ENCODE results near the gene GNMT. TPM values are rescaled to one million over a fixed set of nuclear protein-coding genes. Genes with fewer than 3 reads are reported as not detected.
"Not testable (repeated sequence)": the region's sequence is repeated elsewhere in the genome, so short reads cannot be mapped to it uniquely, and the experiment has no call there.

GNMT gene
- total RNA-seq, 2 experiments from 2014 or later, result 1.0 to 1.2 TPM

DNA sequence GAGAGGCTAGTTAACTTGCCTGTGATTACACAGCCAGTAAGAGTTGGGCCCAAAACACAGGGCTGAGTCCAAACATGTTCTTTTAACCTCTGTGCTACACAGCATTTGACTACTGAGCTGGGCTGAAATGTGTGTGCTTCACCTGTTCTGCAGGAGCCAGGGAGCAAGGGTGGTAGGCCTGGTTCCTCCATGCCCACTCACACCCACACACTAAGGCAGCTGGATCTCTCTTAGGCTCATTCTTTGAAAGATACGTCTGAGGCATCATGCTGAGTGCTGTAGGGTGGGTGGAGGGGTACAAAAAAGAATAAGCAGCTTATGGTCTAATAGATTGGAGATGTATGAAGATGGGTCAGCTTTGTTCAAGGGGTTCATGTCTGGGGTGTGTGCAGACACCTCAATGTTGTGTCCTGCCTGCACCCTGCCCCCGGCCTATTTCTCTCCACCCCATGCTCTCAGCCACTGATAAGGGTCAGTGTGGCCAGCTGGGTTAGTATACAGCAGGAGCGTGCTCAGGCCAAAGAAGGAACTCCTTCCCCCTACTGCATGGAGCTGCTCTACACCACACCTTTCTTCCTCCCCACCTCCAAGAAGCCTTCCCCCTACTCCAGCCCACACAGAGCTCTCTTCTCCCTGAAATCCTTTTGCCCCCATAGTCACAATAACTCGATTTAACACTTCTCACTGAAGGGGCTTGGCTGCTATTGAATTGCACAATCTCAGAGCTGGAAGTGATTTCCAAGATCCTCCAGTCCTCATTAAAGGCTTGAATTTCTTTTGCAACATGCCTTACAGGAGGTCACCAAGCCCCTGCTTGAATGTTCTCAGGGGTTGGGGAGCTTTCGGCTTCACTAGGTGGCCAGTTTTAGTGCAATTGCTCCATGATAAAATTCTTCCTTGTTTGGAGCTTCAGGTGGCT is 27.2 kb downstream of the GNMT start:
- Mint-ChIP-seq H3K4me3 (no peak overlapping the region), H3K9me3 (no peaks in the 10 kb centered on the region), H3K4me1 (peaks cover 42% of the 10 kb centered on the region), H3K27me3 (no peaks in the 10 kb centered on the region), H3K36me3 (peaks cover 22% of the 10 kb centered on the region), H3K27ac (no peak overlapping the region)
- no peak for ATAC-seq (ENCODE audit: low read depth)
- POLR2A ChIA-PET, result interaction anchor here (0.6 to 2.3 kb wide), 5 partner anchors 9 to 66 kb away, joined by 3 to 16 read pairs (median 5); partner anchors contain the start of genes CNPY3, CUL7, PEX6 and RRP36
- no peak for DNase-seq

DNA sequence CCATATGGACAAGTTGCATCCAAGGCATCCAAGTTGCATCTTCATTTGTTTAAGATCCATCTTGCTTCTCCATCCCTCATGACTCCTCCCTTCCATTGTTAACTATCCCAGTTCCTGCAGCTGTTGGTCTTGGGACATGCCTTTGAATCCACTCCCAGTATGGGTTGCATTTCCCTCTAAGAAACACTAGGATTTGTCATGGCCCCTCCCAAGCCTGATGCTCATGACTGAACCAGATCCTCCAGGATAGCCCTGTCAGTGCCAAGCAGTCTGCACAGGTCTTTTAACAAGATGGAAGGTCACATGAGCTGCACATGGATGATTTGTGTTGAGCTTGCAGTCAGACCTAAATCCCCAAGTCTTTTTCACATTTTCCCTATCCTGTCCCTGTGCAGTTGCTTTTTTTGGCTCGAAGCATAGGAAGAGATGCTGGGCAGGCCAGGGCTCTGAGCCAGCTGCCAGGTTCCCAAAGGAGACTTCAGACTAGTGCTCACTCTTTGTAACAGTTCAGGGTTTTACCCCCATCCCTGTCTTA is 28.0 kb downstream of the GNMT start:
- no peak overlapping the region for H3K4me3 Mint-ChIP-seq
- ATAC-seq (ENCODE audit: low read depth), result no peak

GRCh38 chr6:42989923-42990322 is 29.4 kb downstream of the GNMT start:
- POLR2A ChIA-PET, result interaction anchor here (1.0 kb wide), 1 partner anchor 11 kb away, joined by 3 read pairs; the partner anchor contains the start of gene PEX6
- Mint-ChIP-seq H3K27ac (no peak overlapping the region), H3K4me1 (peaks cover 39% of the 10 kb centered on the region), H3K27me3 (no peaks in the 10 kb centered on the region), H3K4me3 (no peak overlapping the region), H3K9me3 (no peaks in the 10 kb centered on the region), H3K36me3 (peaks cover 26% of the 10 kb centered on the region)
- DNase-seq, result no peak
- no peak for ATAC-seq (ENCODE audit: low read depth)

More for the DNA sequence above, 28.0 kb downstream of the GNMT start:
- peaks cover 25% of the 10 kb centered on the region for H3K36me3 Mint-ChIP-seq
- H3K9me3 Mint-ChIP-seq, result no peaks in the 10 kb centered on the region
- POLR2A ChIA-PET, result interaction anchor here (0.6 to 2.3 kb wide), 5 partner anchors 10 to 65 kb away, joined by 3 to 16 read pairs (median 5); partner anchors contain the start of genes CNPY3, CUL7, PEX6 and RRP36
- no peak overlapping the region for H3K27ac Mint-ChIP-seq
- peaks cover 43% of the 10 kb centered on the region for H3K4me1 Mint-ChIP-seq
- DNase-seq, result no peak
- no peaks in the 10 kb centered on the region for H3K27me3 Mint-ChIP-seq

- ATAC-seq (ENCODE audit: low read depth) (no peak), DNase-seq (no peak)
- Mint-ChIP-seq H3K27ac (no peak overlapping the region), H3K4me1 (peaks cover 11% of the 10 kb centered on the region), H3K36me3 (peaks cover 20% of the 10 kb centered on the region), H3K4me3 (no peak overlapping the region), H3K9me3 (no peaks in the 10 kb centered on the region), H3K27me3 (no peaks in the 10 kb centered on the region)
- POLR2A ChIA-PET, result interaction anchor here (1.6 kb wide), 1 partner anchor 9 kb away, joined by 5 read pairs; the partner anchor contains the start of gene PPP2R5D
Measured at GRCh38 chr6:42993445-42993844, 32.9 kb downstream of the GNMT start.

- no peaks in the 10 kb centered on the region for H3K9me3 Mint-ChIP-seq
- no peak overlapping the region for H3K27ac Mint-ChIP-seq
- POLR2A ChIA-PET, result no interaction called here
- DNase-seq (no peak), ATAC-seq (ENCODE audit: low read depth) (no peak)
- peaks cover 7% of the 10 kb centered on the region for H3K36me3 Mint-ChIP-seq
- peaks cover 2% of the 10 kb centered on the region for H3K4me1 Mint-ChIP-seq
- no peaks in the 10 kb centered on the region for H3K27me3 Mint-ChIP-seq
- H3K4me3 Mint-ChIP-seq, result no peak overlapping the region
Measured at GRCh38 chr6:42996513-42996912, 36.0 kb downstream of the GNMT start.

DNA sequence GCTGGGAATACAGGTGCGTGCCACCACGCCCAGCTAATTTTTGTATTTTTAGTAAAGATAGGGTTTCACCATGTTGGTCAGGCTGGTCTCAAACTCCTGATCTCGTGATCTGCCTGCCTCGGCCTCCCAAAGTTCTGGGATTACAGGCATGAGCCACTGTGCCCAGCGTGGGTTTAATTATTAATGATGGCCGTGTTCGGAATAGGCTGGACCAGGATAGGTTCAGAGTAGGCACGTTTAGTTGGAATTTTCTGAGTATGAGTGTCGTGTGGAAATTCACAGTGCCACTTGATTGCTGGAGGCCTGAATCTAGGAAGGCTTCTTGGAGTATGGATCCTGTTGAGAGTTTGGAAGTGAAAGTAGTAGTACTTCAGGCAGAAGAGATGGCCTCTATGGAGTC is 37.7 kb downstream of the GNMT start:
- H3K9me3 Mint-ChIP-seq; H3K4me3 Mint-ChIP-seq; H3K27me3 Mint-ChIP-seq; H3K36me3 Mint-ChIP-seq; H3K4me1 Mint-ChIP-seq; DNase-seq; ATAC-seq (ENCODE audit: low read depth); H3K27ac Mint-ChIP-seq; POLR2A ChIA-PET: not testable (repeated sequence)

DNA sequence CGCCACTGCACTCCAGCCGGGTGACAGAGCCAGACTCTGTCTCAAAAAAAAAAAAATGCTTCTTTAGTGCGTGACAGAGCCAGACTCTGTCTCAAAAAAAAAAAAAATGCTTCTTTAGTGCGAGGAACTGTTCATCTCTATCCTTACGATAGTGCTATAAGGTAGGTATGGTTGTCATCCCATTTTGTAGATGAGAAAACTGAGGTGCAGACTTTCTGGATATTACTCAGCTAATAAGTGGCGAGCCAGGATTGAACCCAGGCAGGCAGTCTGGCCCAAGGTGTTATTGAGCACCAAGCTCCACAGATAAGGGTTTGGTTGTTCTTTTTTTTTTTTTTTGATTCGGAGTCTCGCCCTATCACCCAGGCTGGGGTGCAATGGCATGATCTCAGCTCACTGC is 41.3 kb downstream of the GNMT start:
- POLR2A ChIA-PET, result interaction anchor here (0.7 kb wide), 1 partner anchor 11 kb away, joined by 3 read pairs; no protein-coding TSS in a partner anchor
- Mint-ChIP-seq H3K9me3 (no peaks in the 10 kb centered on the region), H3K27ac (no peak overlapping the region), H3K4me1 (no peaks in the 10 kb centered on the region), H3K4me3 (no peak overlapping the region), H3K36me3 (peaks cover 6% of the 10 kb centered on the region), H3K27me3 (no peaks in the 10 kb centered on the region)
- ATAC-seq (ENCODE audit: low read depth) (no peak), DNase-seq (no peak)

DNA sequence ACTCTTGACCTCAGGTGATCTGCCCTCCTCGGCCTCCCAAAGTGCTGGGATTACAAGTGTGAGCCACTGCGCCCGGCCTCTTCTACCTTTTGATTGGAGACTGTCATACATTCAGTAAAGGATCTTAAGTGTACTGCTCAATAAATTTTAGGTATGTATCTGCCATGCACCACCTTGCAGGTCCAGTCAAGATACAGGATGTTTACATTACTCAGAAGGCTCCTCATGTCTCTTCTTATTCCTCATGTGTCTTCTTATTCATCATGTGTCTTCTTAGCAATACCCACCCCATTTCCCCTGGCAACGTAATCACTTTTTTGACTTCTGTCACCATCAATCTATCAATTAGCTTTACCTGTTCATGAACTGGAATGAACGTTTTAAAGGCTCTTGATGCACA is 45.3 kb downstream of the GNMT start:
- DNase-seq (no peak), ATAC-seq (ENCODE audit: low read depth) (no peak)
- Mint-ChIP-seq H3K4me3 (no peak overlapping the region), H3K4me1 (no peaks in the 10 kb centered on the region), H3K9me3 (no peaks in the 10 kb centered on the region), H3K36me3 (peaks cover 15% of the 10 kb centered on the region), H3K27ac (no peak overlapping the region), H3K27me3 (no peaks in the 10 kb centered on the region)
- POLR2A ChIA-PET, result no interaction called here

GRCh38 chr6:43006251-43006650 is 45.7 kb downstream of the GNMT start:
- no peak overlapping the region for H3K27ac Mint-ChIP-seq

DNA sequence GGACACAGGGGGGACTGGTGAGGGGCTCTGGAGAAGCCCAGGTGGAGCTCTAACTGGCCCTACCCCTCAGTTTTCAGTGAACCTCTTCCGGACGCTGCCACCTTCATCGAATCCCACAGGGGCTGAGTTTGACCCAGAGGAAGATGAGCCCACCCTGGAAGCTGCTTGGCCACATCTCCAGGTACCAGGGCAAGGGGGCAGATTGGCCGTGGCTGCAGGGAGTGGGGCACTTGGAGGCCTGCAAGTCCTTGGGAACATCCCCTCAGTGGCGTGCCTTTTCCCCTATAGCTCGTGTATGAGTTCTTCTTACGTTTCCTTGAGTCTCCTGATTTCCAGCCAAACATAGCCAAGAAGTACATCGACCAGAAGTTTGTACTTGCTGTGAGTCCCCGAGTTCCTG is 46.6 kb downstream of the GNMT start:
- POLR2A ChIA-PET, result interaction anchor here (1.0 kb wide), 1 partner anchor 46 kb away, joined by 3 read pairs; the partner anchor contains the start of gene CUL7

More at GRCh38 chr6:43006251-43006650, 45.7 kb downstream of the GNMT start:
- Mint-ChIP-seq H3K9me3 (no peaks in the 10 kb centered on the region), H3K36me3 (peaks cover 17% of the 10 kb centered on the region), H3K4me3 (no peak overlapping the region), H3K4me1 (no peaks in the 10 kb centered on the region), H3K27me3 (no peaks in the 10 kb centered on the region)
- POLR2A ChIA-PET, result interaction anchor here (1.0 kb wide), 1 partner anchor 47 kb away, joined by 3 read pairs; the partner anchor contains the start of gene CUL7
- no peak for DNase-seq
- no peak for ATAC-seq (ENCODE audit: low read depth)

DNA sequence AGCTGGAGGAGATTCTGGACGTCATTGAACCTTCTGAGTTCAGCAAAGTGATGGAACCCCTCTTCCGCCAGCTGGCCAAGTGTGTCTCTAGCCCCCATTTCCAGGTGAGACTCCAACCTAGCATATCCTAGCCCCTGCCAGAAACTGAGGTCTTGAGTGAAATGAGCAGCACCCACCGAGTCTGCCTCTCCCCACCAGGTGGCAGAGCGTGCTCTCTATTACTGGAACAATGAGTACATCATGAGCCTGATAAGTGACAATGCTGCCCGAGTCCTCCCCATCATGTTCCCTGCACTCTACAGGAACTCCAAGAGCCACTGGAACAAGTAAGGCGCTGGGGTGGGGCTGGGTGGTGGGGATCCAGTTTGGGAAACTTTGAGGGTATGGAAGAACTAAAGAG is 48.6 kb downstream of the GNMT start:
- ATAC-seq (ENCODE audit: low read depth) (no peak), DNase-seq (peak; percentile 47)
- no peaks in the 10 kb centered on the region for H3K27me3 Mint-ChIP-seq
- H3K27ac Mint-ChIP-seq, result no peak overlapping the region
- peaks cover 28% of the 10 kb centered on the region for H3K36me3 Mint-ChIP-seq
- H3K9me3 Mint-ChIP-seq, result no peaks in the 10 kb centered on the region
- peaks cover 21% of the 10 kb centered on the region for H3K4me1 Mint-ChIP-seq
- H3K4me3 Mint-ChIP-seq, result no peak overlapping the region
- POLR2A ChIA-PET, result interaction anchor here (0.6 kb wide), 1 partner anchor 230 kb away, joined by 3 read pairs; no protein-coding TSS in a partner anchor

More for the DNA sequence above, 46.6 kb downstream of the GNMT start:
- Mint-ChIP-seq H3K27me3 (no peaks in the 10 kb centered on the region), H3K27ac (peak overlapping the region; percentile 40), H3K36me3 (peaks cover 20% of the 10 kb centered on the region), H3K4me1 (peaks cover 7% of the 10 kb centered on the region), H3K9me3 (no peaks in the 10 kb centered on the region), H3K4me3 (no peak overlapping the region)
- no peak for ATAC-seq (ENCODE audit: low read depth)
- no peak for DNase-seq

DNA sequence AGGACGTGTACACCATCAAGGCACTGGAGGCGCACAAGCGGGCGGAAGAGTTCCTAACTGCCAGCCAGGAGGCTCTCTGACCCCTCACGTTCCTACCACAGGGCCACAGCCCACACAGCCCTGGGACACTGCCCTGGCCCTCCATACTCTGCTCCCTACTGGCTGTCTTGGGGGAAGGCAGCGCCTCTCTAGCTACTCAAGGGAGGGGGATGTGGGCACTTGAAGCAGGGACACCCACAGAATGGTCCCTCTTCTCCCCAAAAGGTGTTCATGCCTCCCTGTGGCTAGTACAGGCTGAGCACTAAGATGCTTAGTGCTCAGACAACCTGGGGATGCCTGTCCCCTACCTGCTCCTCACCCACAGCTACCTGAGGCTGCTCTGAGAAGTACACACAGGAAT is 50.7 kb downstream of the GNMT start:
- Mint-ChIP-seq H3K4me1 (peaks cover 31% of the 10 kb centered on the region), H3K4me3 (no peak overlapping the region), H3K9me3 (no peaks in the 10 kb centered on the region), H3K27me3 (no peaks in the 10 kb centered on the region), H3K27ac (no peak overlapping the region), H3K36me3 (peaks cover 28% of the 10 kb centered on the region)
- no peak for DNase-seq
- POLR2A ChIA-PET, result interaction anchor here (1.3 kb wide), 1 partner anchor 32 kb away, joined by 5 read pairs; the partner anchor contains the start of gene PEX6
- no peak for ATAC-seq (ENCODE audit: low read depth)

GRCh38 chr6:43012364-43012763 is 51.8 kb downstream of the GNMT start:
- Mint-ChIP-seq H3K4me1 (peaks cover 34% of the 10 kb centered on the region), H3K9me3 (no peaks in the 10 kb centered on the region)
- POLR2A ChIA-PET, result interaction anchor here (1.2 to 3.3 kb wide), 5 partner anchors 28 to 83 kb away, joined by 7 to 25 read pairs (median 16); partner anchors contain the start of genes CNPY3, CUL7, KLC4 and MRPL2

More at GRCh38 chr6:43012364-43012763, 51.8 kb downstream of the GNMT start:
- Mint-ChIP-seq H3K27me3 (no peaks in the 10 kb centered on the region), H3K27ac (peak overlapping the region; percentile 92), H3K4me3 (peak overlapping the region; percentile 93), H3K36me3 (peaks cover 27% of the 10 kb centered on the region)
- ATAC-seq (ENCODE audit: low read depth) (no peak), DNase-seq (no peak)

Data from activated naive CD8-positive, alpha-beta T cell treated with anti-CD3 and anti-CD28 coated beads, Interleukin-2, amount 10 ng/mL, durations not matched to agents 7 days and 5 days (primary cell).